ENCODE measurements around the gene NTF3. TPM values are rescaled to one million over a fixed set of nuclear protein-coding genes. Genes with fewer than 3 reads are reported as not detected.

NTF3 gene
- total and polyA plus RNA-seq, 2 of the 8 experiments (the other 6 are each of a cell fraction or from before 2014, with no cell fraction given), result 1.4 to 2.3 TPM

DNA sequence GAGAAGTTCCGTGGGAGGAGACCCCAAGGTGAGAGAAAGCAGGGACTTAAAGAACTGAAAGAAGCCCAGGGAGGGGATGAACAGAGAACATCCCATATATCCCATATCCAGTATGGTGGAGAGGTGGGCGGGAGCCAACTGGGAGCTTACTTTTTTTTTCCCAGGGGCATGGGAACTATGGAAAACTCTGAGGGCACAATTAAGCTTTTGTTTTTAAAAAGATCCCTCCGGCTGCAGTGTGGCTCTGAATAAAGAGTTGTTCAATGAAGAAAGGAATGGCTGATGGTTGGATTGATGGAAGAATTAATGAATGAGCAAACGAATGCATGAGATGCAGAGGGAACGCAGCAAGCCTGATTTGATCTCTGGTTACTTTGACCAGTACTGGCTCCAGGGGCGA, 12.6 kb downstream of the NTF3 start (continued):
- TF ChIP-seq NANOG (IDR thresholded peaks at IDR 0.05; ENCODE audit: insufficient read depth, low read depth, low read length, poor library complexity, severe bottlenecking) (no peak), SIX5 (IDR thresholded peaks at IDR 0.05; ENCODE audit: low read depth, low read length) (no peak)
